Left ventricle myocardium inferior (tissue), 1 donor: ENCODE measurements around the gene SFN. TPM values are rescaled to one million over a fixed set of nuclear protein-coding genes. Genes with fewer than 3 reads are reported as not detected.

Source experiments
- DNase-seq: peaks from one replicate; pipeline ENCODE4 v3.0.0-alpha.2; 2020
- H3K27ac ChIP-seq: fragments of 200-600 bp; replicated peaks from 2 replicates; pipeline ENCODE4 v1.8.0; 2021
- H3K27me3 ChIP-seq: fragments of 200-600 bp; 2 replicates; pipeline ENCODE4 v1.8.0; 2021; ENCODE audit warnings: low read depth
- H3K36me3 ChIP-seq: fragments of 200-600 bp; 2 replicates; pipeline ENCODE4 v1.8.0; 2021
- H3K4me1 ChIP-seq: fragments of 200-600 bp; 2 replicates; pipeline ENCODE4 v1.8.0; 2021
- H3K4me3 ChIP-seq: fragments of 200-600 bp; 2 replicates; pipeline ENCODE4 v1.8.0; 2021; ENCODE audit warnings: mild to moderate bottlenecking, moderate library complexity
- H3K9me3 ChIP-seq: fragments of 200-600 bp; replicated peaks from 2 replicates; pipeline ENCODE4 v1.8.0; 2021
- intact Hi-C: fragments of 100-400 bp; cut with micrococcal nuclease; formaldehyde crosslinking; loops from one replicate; pipeline ENCODE4 v1.11.0; 2022
- total RNA-seq: library from RNA; stranded (reverse); fragmentation: NEBNext Ultra II Directional; extraction: Animal tissue kit (Norgen Biotek cat#: 25700); gene quantifications from one replicate; pipeline ENCODE4 v1.2.1, GENCODE V29; 2021
- TF ChIP-seq, protein P1 (sequence below): fragments of 200-600 bp; IDR thresholded peaks from 2 replicates; pipeline ENCODE4 v1.8.0; 2021; ENCODE audit warnings: antibody characterized with exemption, mild to moderate bottlenecking, borderline replicate concordance
- donor health status: DM: no; HTN: yes; CAD: no; lungs with severe emphysema.

SFN gene
- total RNA-seq, 1 donor from 2014 or later = 0.16 TPM

DNA sequence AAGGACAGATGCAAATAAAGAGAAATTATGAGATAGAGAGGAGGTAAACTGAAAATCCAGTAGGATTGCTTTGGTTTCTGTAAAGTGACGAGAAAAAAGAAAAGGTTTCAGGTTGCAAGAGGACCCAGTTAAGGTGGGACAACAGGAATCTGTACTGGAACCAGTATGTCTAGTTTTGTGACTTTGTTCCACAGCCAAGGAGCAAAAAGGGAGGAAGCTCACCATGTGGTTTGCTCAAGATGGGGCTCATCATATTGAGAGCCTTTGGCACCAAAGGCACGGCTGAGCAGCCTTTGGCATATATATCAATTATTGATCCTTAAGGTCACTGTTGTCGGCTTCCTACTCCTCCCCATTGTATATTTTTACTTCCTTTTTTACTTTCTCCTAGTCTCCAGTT lies 38.2 kb upstream of the SFN start:
- intact Hi-C loops = no loop called here
- Histone ChIP-seq H3K4me3 (no peak overlapping the region), H3K27me3 (no peaks in the 10 kb centered on the region), H3K9me3 (no peaks in the 10 kb centered on the region), H3K4me1 (peaks cover 38% of the 10 kb centered on the region), H3K36me3 (no peaks in the 10 kb centered on the region), H3K27ac (no peak overlapping the region)
- TF ChIP-seq, protein P1, sequence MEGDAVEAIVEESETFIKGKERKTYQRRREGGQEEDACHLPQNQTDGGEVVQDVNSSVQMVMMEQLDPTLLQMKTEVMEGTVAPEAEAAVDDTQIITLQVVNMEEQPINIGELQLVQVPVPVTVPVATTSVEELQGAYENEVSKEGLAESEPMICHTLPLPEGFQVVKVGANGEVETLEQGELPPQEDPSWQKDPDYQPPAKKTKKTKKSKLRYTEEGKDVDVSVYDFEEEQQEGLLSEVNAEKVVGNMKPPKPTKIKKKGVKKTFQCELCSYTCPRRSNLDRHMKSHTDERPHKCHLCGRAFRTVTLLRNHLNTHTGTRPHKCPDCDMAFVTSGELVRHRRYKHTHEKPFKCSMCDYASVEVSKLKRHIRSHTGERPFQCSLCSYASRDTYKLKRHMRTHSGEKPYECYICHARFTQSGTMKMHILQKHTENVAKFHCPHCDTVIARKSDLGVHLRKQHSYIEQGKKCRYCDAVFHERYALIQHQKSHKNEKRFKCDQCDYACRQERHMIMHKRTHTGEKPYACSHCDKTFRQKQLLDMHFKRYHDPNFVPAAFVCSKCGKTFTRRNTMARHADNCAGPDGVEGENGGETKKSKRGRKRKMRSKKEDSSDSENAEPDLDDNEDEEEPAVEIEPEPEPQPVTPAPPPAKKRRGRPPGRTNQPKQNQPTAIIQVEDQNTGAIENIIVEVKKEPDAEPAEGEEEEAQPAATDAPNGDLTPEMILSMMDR = no peak
- no peak for DNase-seq

DNA sequence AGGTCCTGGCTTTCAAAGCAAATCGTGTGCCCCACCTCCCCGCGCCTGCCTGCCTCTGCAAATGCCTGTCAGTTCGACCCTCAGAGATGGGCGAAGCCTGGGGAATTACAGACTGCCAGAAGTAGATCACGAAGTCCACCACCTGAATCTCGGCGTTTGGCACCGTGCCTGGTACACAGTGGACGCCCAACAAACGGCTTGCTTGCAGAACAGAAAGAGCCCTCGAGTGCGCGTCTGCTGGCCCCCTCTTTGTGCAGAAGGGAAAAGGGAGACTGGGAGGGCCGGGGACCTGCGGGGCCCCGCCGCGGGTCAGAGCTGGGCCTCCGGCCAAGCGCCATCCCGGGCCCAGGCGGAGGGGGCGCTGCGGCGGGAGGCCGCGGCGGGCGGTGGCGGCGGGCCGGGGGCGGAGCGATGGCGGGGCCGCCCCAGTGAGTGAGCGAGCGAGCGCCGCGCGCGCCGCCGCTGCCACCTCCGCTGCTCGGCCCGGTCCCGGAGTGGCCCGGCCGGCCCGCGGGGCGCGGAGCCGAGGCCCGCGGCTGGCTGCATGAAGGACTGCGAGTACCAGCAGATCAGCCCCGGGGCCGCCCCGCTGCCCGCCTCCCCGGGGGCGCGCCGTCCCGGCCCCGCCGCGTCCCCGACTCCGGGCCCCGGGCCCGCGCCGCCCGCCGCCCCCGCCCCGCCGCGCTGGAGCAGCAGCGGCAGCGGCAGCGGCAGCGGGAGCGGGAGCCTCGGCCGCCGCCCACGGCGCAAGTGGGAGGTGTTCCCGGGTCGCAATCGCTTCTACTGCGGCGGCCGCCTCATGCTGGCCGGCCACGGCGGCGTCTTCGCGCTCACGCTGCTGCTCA lies 36.5 kb upstream of the SFN start, which contains the start of gene ZDHHC18:
ZDHHC18 (plus strand) TSS at position 428 of the 845 bp plus-strand sequence; CDS start at position 545, 117 bp downstream.
- Histone ChIP-seq H3K27ac (peak within 1 kb of the TSS; percentile 86), H3K36me3 (peaks cover 5% of the 10 kb centered on the region), H3K27me3 (no peaks in the 10 kb centered on the region), H3K4me1 (peaks cover 46% of the 10 kb centered on the region), H3K9me3 (no peaks in the 10 kb centered on the region), H3K4me3 (peak within 1 kb of the TSS; percentile 88)
- TF ChIP-seq, protein P1 = peak; percentile 67
- intact Hi-C loops = no loop called here
- peak; percentile 73 for DNase-seq

- TF ChIP-seq, protein P1 = no peak
- no peaks in the 10 kb centered on the region for H3K27me3 ChIP-seq
These were observed 35.8 kb upstream of the SFN start for GRCh38 chr1:26827106-26827604.

GRCh38 chr1:26827663-26828062 lies 35.3 kb upstream of the SFN start:
- Histone ChIP-seq H3K9me3 (no peaks in the 10 kb centered on the region), H3K4me1 (peaks cover 46% of the 10 kb centered on the region), H3K27ac (peak overlapping the region; percentile 86), H3K4me3 (peak overlapping the region; percentile 88), H3K36me3 (peaks cover 12% of the 10 kb centered on the region), H3K27me3 (no peaks in the 10 kb centered on the region)
- intact Hi-C loops = no loop called here
- TF ChIP-seq, protein P1 = no peak
- DNase-seq = no peak

More at GRCh38 chr1:26827106-26827604, 35.8 kb upstream of the SFN start:
- DNase-seq = no peak
- peaks cover 46% of the 10 kb centered on the region for H3K4me1 ChIP-seq
- H3K9me3 ChIP-seq = no peaks in the 10 kb centered on the region
- H3K36me3 ChIP-seq = peaks cover 7% of the 10 kb centered on the region
- intact Hi-C loops = no loop called here
- H3K4me3 ChIP-seq = peak overlapping the region; percentile 88
- H3K27ac ChIP-seq = peak overlapping the region; percentile 86

GRCh38 chr1:26828411-26828991 lies 34.4 kb upstream of the SFN start:
- Histone ChIP-seq H3K4me3 (peak overlapping the region; percentile 88), H3K27me3 (no peaks in the 10 kb centered on the region), H3K4me1 (peaks cover 46% of the 10 kb centered on the region), H3K9me3 (no peaks in the 10 kb centered on the region), H3K27ac (peak overlapping the region; percentile 86), H3K36me3 (peaks cover 21% of the 10 kb centered on the region)
- intact Hi-C loops = no loop called here
- TF ChIP-seq, protein P1 = no peak
- DNase-seq = peak; percentile 28
